ENCODE measurements around the gene CDK6.

- TF ChIP-seq FOXK2 (IDR thresholded peaks at IDR 0.05) = no peak
- no peak for TF ChIP-seq LEF1 (IDR thresholded peaks at IDR 0.05; ENCODE audit: borderline replicate concordance)
- TF ChIP-seq SUZ12 (IDR thresholded peaks at IDR 0.05) = no peak
- no peak for TF ChIP-seq ELF4 (IDR thresholded peaks at IDR 0.05)
Measured at GRCh38 chr7:92785923-92786322, 50.5 kb downstream of the CDK6 start.
